ENCODE results near the gene ELOVL2. TPM values are rescaled to one million over a fixed set of nuclear protein-coding genes. Genes with fewer than 3 reads are reported as not detected.

Gene ELOVL2
- total RNA-seq, 1 donor from 2014 or later, result 1.4 TPM

- Histone ChIP-seq H3K9me3 (replicated peaks) (no peaks in the 10 kb centered on the region), H3K4me1 (no peaks in the 10 kb centered on the region), H3K27ac (replicated peaks) (no peak overlapping the region), H3K4me3 (no peak overlapping the region), H3K36me3 (no peaks in the 10 kb centered on the region), H3K27me3 (ENCODE audit: low read depth) (peaks cover 12% of the 10 kb centered on the region)
- intact Hi-C loops (cut with micrococcal nuclease), result no loop called here
- TF ChIP-seq, protein P1, sequence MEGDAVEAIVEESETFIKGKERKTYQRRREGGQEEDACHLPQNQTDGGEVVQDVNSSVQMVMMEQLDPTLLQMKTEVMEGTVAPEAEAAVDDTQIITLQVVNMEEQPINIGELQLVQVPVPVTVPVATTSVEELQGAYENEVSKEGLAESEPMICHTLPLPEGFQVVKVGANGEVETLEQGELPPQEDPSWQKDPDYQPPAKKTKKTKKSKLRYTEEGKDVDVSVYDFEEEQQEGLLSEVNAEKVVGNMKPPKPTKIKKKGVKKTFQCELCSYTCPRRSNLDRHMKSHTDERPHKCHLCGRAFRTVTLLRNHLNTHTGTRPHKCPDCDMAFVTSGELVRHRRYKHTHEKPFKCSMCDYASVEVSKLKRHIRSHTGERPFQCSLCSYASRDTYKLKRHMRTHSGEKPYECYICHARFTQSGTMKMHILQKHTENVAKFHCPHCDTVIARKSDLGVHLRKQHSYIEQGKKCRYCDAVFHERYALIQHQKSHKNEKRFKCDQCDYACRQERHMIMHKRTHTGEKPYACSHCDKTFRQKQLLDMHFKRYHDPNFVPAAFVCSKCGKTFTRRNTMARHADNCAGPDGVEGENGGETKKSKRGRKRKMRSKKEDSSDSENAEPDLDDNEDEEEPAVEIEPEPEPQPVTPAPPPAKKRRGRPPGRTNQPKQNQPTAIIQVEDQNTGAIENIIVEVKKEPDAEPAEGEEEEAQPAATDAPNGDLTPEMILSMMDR (IDR thresholded peaks at IDR 0.05; ENCODE audit: borderline replicate concordance), result no peak
- DNase-seq, result no peak
Observed at GRCh38 chr6:11056871-11057270, 12.8 kb upstream of the ELOVL2 start.

DNA sequence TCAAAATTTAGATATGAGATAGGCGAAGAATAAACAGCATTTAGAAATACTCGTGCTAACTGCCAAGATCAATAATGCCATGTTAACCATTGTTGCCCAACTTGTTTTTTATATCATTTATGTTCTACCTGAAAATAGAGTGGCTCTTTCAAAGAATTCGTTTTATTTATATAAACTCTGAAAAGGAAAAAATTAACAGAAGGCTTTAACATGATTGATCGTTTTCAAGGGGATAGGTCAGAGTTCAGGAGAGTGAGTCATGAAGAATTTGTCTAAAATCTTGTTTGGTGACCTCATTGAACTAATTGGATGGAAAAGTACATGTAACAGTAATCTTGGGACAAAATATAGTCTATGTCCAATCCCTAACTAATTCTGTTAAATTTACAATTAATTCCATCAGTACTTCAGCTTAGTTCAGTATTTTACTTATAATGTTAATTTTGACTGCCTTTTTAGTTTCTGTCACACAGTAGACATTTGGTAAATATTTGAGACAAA, 11.1 kb upstream of the ELOVL2 start:
- TF ChIP-seq, protein P1 (IDR thresholded peaks at IDR 0.05; ENCODE audit: borderline replicate concordance), result no peak
- Histone ChIP-seq H3K9me3 (replicated peaks) (no peaks in the 10 kb centered on the region), H3K27me3 (ENCODE audit: low read depth) (peaks cover 24% of the 10 kb centered on the region), H3K4me3 (no peak overlapping the region), H3K27ac (replicated peaks) (no peak overlapping the region), H3K36me3 (no peaks in the 10 kb centered on the region), H3K4me1 (no peaks in the 10 kb centered on the region)
- intact Hi-C loops (cut with micrococcal nuclease), result no loop called here
- DNase-seq, result no peak

GRCh38 chr6:11054722-11055121, 10.6 kb upstream of the ELOVL2 start:
- no peak overlapping the region for H3K27ac ChIP-seq (replicated peaks)
- intact Hi-C loops (cut with micrococcal nuclease), result no loop called here
- no peak for DNase-seq
- no peaks in the 10 kb centered on the region for H3K9me3 ChIP-seq (replicated peaks)
- H3K4me3 ChIP-seq, result no peak overlapping the region
- TF ChIP-seq, protein P1 (IDR thresholded peaks at IDR 0.05; ENCODE audit: borderline replicate concordance), result no peak
- no peaks in the 10 kb centered on the region for H3K36me3 ChIP-seq
- peaks cover 28% of the 10 kb centered on the region for H3K27me3 ChIP-seq (ENCODE audit: low read depth)
- H3K4me1 ChIP-seq, result no peaks in the 10 kb centered on the region

GRCh38 chr6:11053307-11053706, 9.2 kb upstream of the ELOVL2 start:
- TF ChIP-seq, protein P1 (IDR thresholded peaks at IDR 0.05; ENCODE audit: borderline replicate concordance), result no peak
- no peaks in the 10 kb centered on the region for H3K9me3 ChIP-seq (replicated peaks)
- no peaks in the 10 kb centered on the region for H3K4me1 ChIP-seq
- peaks cover 43% of the 10 kb centered on the region for H3K27me3 ChIP-seq (ENCODE audit: low read depth)
- H3K36me3 ChIP-seq, result no peaks in the 10 kb centered on the region
- no peak overlapping the region for H3K27ac ChIP-seq (replicated peaks)
- intact Hi-C loops (cut with micrococcal nuclease), result no loop called here
- no peak for DNase-seq
- no peak overlapping the region for H3K4me3 ChIP-seq

DNA sequence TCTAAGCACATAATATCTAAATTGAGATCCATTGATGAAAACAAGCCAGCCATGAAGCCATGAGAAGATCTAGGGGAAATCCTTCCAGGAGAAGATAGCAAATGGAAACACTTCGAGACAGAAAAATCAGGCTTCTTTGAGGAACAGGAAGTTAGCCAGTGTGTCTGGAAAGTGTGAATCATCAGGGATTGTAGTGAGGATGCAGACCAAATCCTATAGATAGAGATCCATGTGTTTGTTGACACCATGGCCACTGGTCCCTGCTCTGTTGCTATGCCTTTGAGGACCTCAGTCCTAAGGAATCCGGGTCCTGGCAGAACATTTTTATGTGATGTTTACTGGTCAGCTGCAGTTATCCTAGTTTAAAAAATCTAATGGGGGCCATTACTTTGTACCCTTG, 6.6 kb upstream of the ELOVL2 start:
- no peaks in the 10 kb centered on the region for H3K4me1 ChIP-seq
- no peaks in the 10 kb centered on the region for H3K9me3 ChIP-seq (replicated peaks)
- intact Hi-C loops (cut with micrococcal nuclease), result no loop called here
- DNase-seq, result no peak
- H3K4me3 ChIP-seq, result no peak overlapping the region
- H3K36me3 ChIP-seq, result no peaks in the 10 kb centered on the region
- no peak overlapping the region for H3K27ac ChIP-seq (replicated peaks)
- peaks cover 68% of the 10 kb centered on the region for H3K27me3 ChIP-seq (ENCODE audit: low read depth)
- TF ChIP-seq, protein P1 (IDR thresholded peaks at IDR 0.05; ENCODE audit: borderline replicate concordance), result no peak

Data from left ventricle myocardium inferior (tissue), 1 donor.